Measurements from ENCODE around the gene IDH2. TPM values are rescaled to one million over a fixed set of nuclear protein-coding genes. Genes with fewer than 3 reads are reported as not detected.
A peak's percentile ranks its signal among the peaks of the same experiment; 100 is the strongest.
"Not testable (repeated sequence)": the region's sequence is repeated elsewhere in the genome, so short reads cannot be mapped to it uniquely, and the experiment has no call there.

The IDH2 gene
- total RNA-seq (10 to 100 TPM; 38.0 to 38.2 TPM), total RNA-seq (6.9 to 184 (median 54.8) reads per million in 172 experiments)
- 58.7 TPM for polyA plus RNA-seq (2013, experiment 1 of 2)
- polyA plus RNA-seq (2013, experiment 2 of 2), result 70.6 TPM

DNA sequence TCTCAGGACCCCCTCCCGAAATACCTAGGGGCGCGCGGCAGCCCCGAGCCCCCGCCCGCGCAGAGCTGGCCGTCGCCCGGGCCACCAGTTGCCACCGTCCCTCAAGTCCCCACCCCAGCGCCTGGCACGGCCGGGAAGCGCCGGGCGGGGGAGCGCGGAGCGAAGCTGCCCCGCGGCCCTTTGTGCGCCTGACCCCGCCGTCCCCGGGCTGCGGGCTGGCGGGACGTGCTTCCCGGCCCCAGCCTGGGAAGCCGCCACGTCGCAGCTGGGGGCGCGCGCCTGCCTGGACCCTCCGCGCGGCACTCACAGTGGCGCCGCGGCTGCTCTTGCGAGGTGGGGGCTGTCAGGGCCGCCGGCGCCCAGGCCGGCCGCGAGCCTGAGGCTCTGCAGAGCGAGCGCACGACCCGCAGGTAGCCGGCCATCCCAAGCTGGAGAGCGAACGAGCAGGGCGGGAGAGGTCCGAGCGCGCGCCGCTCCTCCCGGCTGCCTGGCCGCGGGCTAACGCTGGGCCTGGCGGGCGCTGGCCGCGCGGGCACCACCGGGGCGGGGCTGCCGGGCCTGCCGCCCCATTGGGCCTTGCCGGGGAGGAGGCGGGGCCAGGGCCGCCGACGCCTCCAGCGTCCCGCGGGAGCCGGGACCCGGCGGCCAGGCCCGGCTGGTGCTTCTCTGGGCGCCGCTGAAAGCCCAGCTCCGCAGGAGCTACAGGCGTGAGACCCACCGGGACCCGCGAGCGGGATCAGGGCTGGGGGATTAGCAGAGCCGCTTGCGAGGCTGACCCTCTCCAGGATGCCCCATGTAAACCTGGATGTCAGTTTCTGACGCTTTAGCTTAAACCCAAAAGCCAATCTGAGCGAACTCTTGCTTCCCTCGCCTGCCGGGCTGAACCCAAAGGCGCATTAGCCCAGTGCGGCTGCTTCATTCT is at the start of gene IDH2:
IDH2 (minus strand) TSS at position 500 of the 922 bp plus-strand sequence; CDS start at position 422, 78 bp downstream.
- TF ChIP-seq, protein P1, sequence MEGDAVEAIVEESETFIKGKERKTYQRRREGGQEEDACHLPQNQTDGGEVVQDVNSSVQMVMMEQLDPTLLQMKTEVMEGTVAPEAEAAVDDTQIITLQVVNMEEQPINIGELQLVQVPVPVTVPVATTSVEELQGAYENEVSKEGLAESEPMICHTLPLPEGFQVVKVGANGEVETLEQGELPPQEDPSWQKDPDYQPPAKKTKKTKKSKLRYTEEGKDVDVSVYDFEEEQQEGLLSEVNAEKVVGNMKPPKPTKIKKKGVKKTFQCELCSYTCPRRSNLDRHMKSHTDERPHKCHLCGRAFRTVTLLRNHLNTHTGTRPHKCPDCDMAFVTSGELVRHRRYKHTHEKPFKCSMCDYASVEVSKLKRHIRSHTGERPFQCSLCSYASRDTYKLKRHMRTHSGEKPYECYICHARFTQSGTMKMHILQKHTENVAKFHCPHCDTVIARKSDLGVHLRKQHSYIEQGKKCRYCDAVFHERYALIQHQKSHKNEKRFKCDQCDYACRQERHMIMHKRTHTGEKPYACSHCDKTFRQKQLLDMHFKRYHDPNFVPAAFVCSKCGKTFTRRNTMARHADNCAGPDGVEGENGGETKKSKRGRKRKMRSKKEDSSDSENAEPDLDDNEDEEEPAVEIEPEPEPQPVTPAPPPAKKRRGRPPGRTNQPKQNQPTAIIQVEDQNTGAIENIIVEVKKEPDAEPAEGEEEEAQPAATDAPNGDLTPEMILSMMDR (IDR thresholded peaks at IDR 0.05), result no peak
- CTCF ChIA-PET, result interaction anchor here (1.4 to 1.8 kb wide), 3 partner anchors 31 to 191 kb away, joined by 3 to 5 read pairs (median 4); no protein-coding TSS in a partner anchor
- Mint-ChIP-seq H3K27me3 (no peaks in the 10 kb centered on the region), H3K27ac (peak within 1 kb of the TSS; percentile 88), H3K4me3 (peak within 1 kb of the TSS; percentile 90), H3K36me3 (ENCODE audit: low read depth) (no peaks in the 10 kb centered on the region), H3K4me1 (ENCODE audit: low read depth) (peaks cover 58% of the 10 kb centered on the region), H3K9me3 (no peaks in the 10 kb centered on the region)
- intact Hi-C loops (cut with DNase I, micrococcal nuclease), result loop anchor here (1.0 to 10.0 kb wide), 4 partner anchors 40 to 613 kb away; partner anchors contain the start of genes BLM (in 1 of the 2), CIB1 (in 1 of the 2) and GDPGP1 (in 1 of the 2)
- H3K4me3 ChIP-seq (ENCODE audit: low read length), result peak within 1 kb of the TSS; percentile 75
- POLR2A ChIA-PET, result interaction anchor here (0.6 to 2.8 kb wide), 14 partner anchors 12 to 212 kb away, joined by 3 to 16 read pairs (median 4); partner anchors contain the start of genes AP3S2, CIB1, GDPGP1 and SEMA4B
- ATAC-seq (ENCODE audit: poor library complexity) (peak; percentile 68), DNase-seq (peak; percentile 37 to 89 (median 63))
- no peaks in the 10 kb centered on the region for H3K36me3 ChIP-seq (ENCODE audit: insufficient read depth, low read length)
- H3K27me3 ChIP-seq (ENCODE audit: control insufficient read depth in 1 of 2, insufficient read depth in 2 of 2, low read length in 2 of 2), result no peaks in the 10 kb centered on the region
- H3K27ac ChIP-seq (ENCODE audit: low read depth in 1 of 2, low read length in 2 of 2), result peak within 1 kb of the TSS; percentile 84 to 86
- H3K9me3 ChIP-seq (ENCODE audit: control insufficient read depth in 1 of 2, insufficient read depth in 1 of 2, low read length in 2 of 2), result no peaks in the 10 kb centered on the region
- peaks cover 48% of the 10 kb centered on the region for H3K4me1 ChIP-seq (ENCODE audit: insufficient read depth, low read length)

DNA sequence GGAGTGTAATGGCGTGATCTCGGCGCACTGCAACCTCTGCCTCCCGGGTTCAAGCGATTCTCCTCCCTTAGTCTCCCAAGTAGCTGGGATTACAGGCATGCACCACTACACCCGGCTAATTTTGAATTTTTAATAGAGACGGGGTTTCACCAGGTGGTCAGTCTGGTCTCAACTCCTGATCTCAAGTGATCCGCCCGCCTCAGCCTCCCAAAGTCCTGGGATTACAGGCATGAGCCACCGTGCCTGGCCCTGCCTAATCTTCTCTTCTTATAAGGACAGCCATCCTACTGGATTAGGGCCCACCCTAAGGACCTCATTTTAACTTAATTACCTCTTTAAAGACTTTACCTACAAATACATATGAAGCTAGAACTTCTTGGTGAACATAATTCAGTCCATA is 48.3 kb upstream of the IDH2 start:
- POLR2A ChIA-PET; H3K9me3 Mint-ChIP-seq; DNase-seq; CTCF ChIA-PET; H3K4me3 Mint-ChIP-seq; H3K36me3 Mint-ChIP-seq (ENCODE audit: low read depth); H3K4me1 ChIP-seq (ENCODE audit: insufficient read depth, low read length); H3K36me3 ChIP-seq (ENCODE audit: insufficient read depth, low read length); ATAC-seq (ENCODE audit: poor library complexity); H3K27ac ChIP-seq (ENCODE audit: low read depth in 1 of 2, low read length in 2 of 2); H3K4me1 Mint-ChIP-seq (ENCODE audit: low read depth); H3K9me3 ChIP-seq (ENCODE audit: control insufficient read depth in 1 of 2, insufficient read depth in 1 of 2, low read length in 2 of 2); H3K27ac Mint-ChIP-seq; intact Hi-C loops (cut with DNase I, micrococcal nuclease); H3K4me3 ChIP-seq (ENCODE audit: low read length); H3K27me3 ChIP-seq (ENCODE audit: control insufficient read depth in 1 of 2, insufficient read depth in 2 of 2, low read length in 2 of 2); H3K27me3 Mint-ChIP-seq: not testable (repeated sequence)

DNA sequence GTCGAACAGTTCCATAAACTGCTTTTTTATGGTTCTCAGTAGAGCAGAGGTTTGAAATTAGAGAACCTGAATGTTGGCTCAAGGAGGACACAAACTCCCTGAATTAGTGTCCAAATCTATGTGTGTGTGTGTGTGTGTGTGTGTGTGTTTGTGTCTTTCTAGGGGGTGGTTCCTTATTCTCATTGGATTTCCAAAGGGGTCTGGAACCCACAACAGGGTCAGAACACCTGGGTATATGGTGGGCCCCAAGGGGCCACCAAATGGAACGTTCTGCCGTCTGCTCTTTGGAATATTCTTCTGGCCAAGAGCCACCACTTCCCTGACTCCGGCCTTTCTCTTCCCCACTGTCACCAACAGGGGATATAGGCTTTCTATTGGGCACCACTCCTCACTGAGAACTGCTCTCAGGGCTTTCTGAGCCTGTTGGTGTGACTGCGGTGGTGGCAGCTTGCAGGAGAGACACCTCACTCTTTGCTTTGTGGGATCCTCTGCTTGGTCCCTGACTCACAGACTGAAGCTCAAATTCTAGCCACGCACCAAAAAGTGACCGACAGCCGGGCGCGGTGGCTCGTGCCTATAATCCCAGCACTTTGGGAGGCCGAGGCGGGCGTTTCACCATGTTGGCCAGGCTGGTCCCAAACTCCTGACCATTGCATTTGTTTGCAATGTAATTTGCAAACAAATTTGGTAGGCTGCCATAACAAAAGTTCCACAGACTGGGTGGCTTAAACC is 47.5 kb upstream of the IDH2 start:
- no peak overlapping the region for H3K27ac Mint-ChIP-seq

DNA sequence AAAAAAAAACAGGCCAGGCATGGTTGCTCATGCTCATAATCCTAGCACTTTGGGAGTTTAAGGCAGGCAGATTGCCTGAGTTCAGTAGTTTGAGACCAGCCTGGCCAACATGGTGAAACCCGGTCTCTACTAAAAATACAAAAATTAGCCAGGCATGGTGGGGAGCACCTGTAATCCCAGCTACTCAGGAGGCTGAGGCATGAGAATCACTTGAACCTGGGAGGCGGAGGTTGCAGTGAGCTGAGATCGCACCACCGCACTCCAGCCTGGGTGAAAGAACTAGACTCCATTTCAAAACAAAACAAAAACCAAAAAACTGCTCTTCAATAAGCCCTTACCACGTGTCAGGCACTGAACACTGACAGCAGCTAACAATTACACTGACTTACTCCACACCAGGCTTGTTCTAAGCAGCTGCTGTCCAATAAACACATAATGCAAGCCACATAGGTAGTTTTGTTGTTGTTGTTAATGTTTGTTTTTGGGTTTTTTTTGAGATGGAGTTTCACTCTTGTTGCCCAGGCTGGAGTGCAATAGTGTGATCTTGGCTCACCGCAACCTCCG is 44.0 kb upstream of the IDH2 start:
- H3K9me3 ChIP-seq (ENCODE audit: control insufficient read depth in 1 of 2, insufficient read depth in 1 of 2, low read length in 2 of 2); H3K27ac ChIP-seq (ENCODE audit: low read depth in 1 of 2, low read length in 2 of 2); H3K4me3 Mint-ChIP-seq; DNase-seq; intact Hi-C loops (cut with DNase I, micrococcal nuclease); H3K9me3 Mint-ChIP-seq; H3K4me3 ChIP-seq (ENCODE audit: low read length); H3K36me3 ChIP-seq (ENCODE audit: insufficient read depth, low read length); H3K27ac Mint-ChIP-seq; H3K27me3 Mint-ChIP-seq; H3K27me3 ChIP-seq (ENCODE audit: control insufficient read depth in 1 of 2, insufficient read depth in 2 of 2, low read length in 2 of 2); H3K36me3 Mint-ChIP-seq (ENCODE audit: low read depth); ATAC-seq (ENCODE audit: poor library complexity); CTCF ChIA-PET; POLR2A ChIA-PET: not testable (repeated sequence)
- H3K4me1 Mint-ChIP-seq (ENCODE audit: low read depth), result peaks cover 21% of the 10 kb centered on the region
- peaks cover 15% of the 10 kb centered on the region for H3K4me1 ChIP-seq (ENCODE audit: insufficient read depth, low read length)

More for the DNA sequence above, 47.5 kb upstream of the IDH2 start:
- TF ChIP-seq, protein P1 (IDR thresholded peaks at IDR 0.05), result no peak
- ATAC-seq (ENCODE audit: poor library complexity) (no peak), DNase-seq (no peak)
- H3K27ac ChIP-seq (ENCODE audit: low read depth in 1 of 2, low read length in 2 of 2), result no peak overlapping the region
- intact Hi-C loops (cut with DNase I, micrococcal nuclease), result no loop called here
- CTCF ChIA-PET, result no interaction called here
- no peaks in the 10 kb centered on the region for H3K9me3 ChIP-seq (ENCODE audit: control insufficient read depth in 1 of 2, insufficient read depth in 1 of 2, low read length in 2 of 2)
- no peaks in the 10 kb centered on the region for H3K9me3 Mint-ChIP-seq
- no peaks in the 10 kb centered on the region for H3K36me3 Mint-ChIP-seq (ENCODE audit: low read depth)
- peaks cover 4% of the 10 kb centered on the region for H3K4me1 Mint-ChIP-seq (ENCODE audit: low read depth)
- POLR2A ChIA-PET, result no interaction called here
- no peak overlapping the region for H3K4me3 Mint-ChIP-seq
- H3K27me3 ChIP-seq (ENCODE audit: control insufficient read depth in 1 of 2, insufficient read depth in 2 of 2, low read length in 2 of 2), result no peaks in the 10 kb centered on the region
- no peaks in the 10 kb centered on the region for H3K36me3 ChIP-seq (ENCODE audit: insufficient read depth, low read length)
- H3K4me3 ChIP-seq (ENCODE audit: low read length), result no peak overlapping the region
- no peaks in the 10 kb centered on the region for H3K4me1 ChIP-seq (ENCODE audit: insufficient read depth, low read length)
- H3K27me3 Mint-ChIP-seq, result no peaks in the 10 kb centered on the region
